GM12872 (cell line): ENCODE measurements around the gene CD34.

Experiments used
- TF ChIP-seq, protein P1 (sequence below): IDR thresholded peaks from 3 replicates; pipeline ENCODE4 v1.5.1; 2011; ENCODE audit warnings: low read depth, mild to moderate bottlenecking, low read length, moderate library complexity; ENCODE audit not compliant: insufficient read depth

CD34 gene

GRCh38 chr1:207904391-207904790 lies 6.5 kb downstream of the CD34 start:
- TF ChIP-seq, protein P1, sequence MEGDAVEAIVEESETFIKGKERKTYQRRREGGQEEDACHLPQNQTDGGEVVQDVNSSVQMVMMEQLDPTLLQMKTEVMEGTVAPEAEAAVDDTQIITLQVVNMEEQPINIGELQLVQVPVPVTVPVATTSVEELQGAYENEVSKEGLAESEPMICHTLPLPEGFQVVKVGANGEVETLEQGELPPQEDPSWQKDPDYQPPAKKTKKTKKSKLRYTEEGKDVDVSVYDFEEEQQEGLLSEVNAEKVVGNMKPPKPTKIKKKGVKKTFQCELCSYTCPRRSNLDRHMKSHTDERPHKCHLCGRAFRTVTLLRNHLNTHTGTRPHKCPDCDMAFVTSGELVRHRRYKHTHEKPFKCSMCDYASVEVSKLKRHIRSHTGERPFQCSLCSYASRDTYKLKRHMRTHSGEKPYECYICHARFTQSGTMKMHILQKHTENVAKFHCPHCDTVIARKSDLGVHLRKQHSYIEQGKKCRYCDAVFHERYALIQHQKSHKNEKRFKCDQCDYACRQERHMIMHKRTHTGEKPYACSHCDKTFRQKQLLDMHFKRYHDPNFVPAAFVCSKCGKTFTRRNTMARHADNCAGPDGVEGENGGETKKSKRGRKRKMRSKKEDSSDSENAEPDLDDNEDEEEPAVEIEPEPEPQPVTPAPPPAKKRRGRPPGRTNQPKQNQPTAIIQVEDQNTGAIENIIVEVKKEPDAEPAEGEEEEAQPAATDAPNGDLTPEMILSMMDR, result no peak

DNA sequence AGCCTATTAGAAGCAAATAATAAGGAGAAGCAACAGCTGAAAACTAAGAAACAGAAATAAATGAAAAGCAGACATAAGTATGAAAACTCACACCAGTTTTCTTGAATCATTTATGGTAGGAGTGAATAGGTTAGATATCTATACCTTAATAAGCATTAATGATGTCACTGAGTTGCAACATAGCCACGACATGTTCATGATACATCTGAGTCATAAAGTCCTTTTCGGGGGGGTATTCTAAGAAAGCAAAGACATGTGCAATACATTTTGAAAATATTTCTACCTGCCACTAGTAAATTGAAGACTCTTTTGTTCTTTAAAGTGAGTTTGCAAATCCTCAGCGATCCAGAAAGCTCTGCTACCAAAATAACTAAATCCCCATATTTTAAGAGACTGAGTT lies 7.2 kb downstream of the CD34 start:
- TF ChIP-seq, protein P1, result no peak

GRCh38 chr1:207903053-207903452 lies 7.9 kb downstream of the CD34 start:
- TF ChIP-seq, protein P1, result no peak

GRCh38 chr1:207902566-207902965 lies 8.4 kb downstream of the CD34 start:
- TF ChIP-seq, protein P1, result no peak

GRCh38 chr1:207901041-207901653 lies 9.8 kb downstream of the CD34 start:
- TF ChIP-seq, protein P1, result no peak

DNA sequence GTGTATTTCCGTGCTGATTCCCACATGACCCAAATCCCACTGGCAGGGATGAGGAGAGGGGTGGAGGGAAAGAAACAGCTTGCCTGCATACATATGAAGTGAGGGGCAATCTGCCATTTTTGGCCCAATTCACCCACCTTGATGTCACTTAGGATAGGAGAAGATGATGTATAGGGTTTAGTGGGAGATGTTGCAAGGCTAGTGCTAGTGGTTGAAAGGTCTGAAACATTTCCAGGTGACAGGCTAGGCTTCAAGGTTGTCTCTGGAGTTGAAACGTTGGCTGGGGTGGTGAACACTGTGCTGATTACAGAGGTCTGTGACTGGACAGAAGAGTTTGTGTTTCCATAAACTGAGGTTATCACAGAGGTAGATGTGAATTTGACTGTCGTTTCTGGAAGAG lies 12.1 kb downstream of the CD34 start:
- TF ChIP-seq, protein P1, result no peak

DNA sequence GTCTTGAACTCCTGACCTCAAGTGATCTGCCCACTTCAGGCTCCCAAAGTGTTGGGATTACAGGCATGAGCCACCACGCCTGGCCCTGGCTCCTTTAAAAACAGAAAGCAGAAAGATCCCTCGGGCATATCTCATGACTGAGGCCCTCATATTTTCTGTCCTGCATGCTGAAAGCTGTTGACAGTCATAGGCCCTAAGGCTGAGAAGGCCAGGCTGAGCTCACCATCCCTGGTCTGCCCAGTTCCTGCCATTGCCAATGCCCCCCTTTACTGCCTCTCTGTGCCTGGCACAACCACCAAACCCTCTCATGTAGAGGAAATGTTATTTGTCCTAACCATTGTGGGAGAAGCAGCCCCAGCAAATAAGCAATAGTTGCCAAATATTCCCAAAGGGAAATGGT lies 12.7 kb downstream of the CD34 start:
- TF ChIP-seq, protein P1, result no peak
